KG1 (cell line): Measurements from ENCODE around the gene ACER2.
"Not testable (repeated sequence)": the region's sequence is repeated elsewhere in the genome, so short reads cannot be mapped to it uniquely, and the experiment has no call there.

Experiments used
- DNase-seq: peaks from one replicate; lab custom pipeline; 2025; lab: John Stamatoyannopoulos, UW

Gene ACER2

DNA sequence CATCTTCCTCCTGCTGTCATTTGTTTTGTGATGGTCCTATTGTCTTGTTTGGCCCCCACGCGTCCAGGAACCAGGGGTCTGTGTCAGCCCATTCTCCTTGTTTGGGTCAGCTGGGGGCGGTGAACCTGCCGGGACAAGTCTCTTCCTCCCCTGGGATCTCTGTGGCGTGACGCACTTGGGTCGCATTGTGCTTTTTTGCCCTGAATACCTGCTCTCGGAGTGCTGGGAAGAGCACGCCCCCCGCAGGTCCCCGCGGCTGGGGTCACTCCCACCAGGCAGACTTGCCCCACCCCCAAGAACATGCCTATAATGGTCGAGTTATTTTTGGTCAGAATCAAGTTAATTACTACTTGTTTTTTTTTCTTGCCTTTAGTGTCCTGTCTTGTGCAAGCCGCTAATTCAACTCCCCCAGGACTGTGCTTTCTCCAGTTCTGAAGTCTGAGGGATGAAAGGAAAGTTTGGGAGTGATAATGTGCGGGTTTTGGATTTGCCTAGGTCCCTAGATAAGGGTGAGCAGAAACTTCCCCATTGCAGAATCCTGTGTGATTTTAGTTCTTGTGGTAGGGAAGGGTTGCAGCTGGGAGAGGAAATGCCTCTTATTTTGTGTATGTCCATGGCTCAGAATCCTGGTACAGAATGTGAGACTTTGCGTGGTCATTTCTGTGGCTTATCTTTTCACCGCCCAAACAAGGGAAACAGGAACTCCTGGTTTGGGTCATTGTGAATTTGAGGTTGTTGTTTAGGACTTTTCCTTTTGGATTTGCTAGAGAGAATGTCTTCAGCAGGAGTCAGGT is 789 bp downstream of the ACER2 start:
- no peak for DNase-seq

DNA sequence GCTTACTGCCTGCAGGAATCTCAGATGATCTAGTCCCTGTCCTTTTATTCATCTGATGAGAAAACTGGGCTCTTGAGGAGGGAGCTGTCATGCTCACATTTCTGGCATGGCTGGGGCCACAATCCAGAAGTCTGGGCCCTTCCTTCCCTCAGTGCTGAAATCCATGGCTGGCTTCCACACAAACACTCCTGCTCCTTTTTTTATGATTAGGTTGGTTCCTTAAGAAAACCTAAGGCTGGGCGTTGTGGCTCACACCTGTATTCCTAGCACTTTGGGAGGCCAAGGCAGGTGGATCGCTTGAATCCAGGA is 1.3 kb downstream of the ACER2 start:
- DNase-seq = no peak

DNA sequence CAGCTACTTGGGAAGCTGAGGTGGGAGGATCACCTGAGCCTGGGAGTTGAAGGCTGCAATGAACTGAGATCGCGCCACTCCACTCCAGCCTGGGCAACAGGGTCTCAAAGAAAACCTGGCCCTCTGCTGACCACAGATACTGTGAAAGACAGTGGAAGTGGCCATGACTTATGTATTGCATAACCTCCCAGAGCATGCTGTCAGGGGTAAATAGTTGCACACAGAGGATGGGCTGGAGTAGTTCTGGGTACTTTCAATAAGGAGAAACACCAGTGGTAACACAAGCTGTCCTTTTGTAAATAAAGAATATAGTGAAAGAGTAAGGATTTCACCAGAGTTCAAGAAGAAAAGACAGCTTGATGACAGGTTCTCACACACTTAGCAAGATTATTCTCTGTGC is 1.8 kb downstream of the ACER2 start:
- no peak for DNase-seq

DNA sequence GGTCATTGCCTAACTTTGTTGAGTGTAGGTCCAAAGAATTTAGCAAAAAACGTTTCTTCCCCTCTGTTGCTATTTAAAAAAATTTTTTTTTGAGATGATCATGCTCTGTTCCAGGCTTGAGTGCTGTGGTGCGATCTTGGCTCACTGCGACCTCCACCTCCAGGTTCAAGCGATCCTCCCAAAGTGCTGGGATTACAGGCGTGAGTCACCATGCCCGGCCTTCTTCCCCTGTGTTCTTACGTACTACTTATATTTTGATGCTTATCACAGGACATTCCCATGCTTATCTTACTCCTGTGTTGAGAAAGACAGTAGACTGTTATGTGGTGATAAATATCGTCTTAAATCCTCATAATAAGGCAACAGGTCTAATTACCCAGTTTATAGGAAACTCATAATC is 2.5 kb downstream of the ACER2 start:
- DNase-seq = no peak

DNA sequence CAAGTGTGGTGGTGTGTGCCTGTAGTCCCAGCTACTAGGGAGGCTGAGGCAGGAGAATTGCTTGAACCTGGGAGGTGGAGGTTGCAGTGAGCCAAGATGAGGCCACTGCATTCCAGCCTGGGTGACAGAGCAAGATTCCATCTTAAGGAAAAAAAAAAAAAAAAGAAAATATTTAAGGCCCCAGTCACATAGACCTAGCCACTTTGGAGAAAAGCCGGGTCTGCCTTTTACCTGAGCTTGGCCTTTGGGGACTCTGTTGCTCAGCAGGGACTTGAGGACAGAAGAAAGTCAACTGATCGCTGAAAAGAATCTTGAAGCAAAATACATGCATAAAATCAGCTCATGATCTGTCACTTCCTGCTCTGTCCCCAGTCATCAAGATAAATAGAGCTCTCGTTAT is 4.6 kb downstream of the ACER2 start:
- not testable (repeated sequence) for DNase-seq

DNA sequence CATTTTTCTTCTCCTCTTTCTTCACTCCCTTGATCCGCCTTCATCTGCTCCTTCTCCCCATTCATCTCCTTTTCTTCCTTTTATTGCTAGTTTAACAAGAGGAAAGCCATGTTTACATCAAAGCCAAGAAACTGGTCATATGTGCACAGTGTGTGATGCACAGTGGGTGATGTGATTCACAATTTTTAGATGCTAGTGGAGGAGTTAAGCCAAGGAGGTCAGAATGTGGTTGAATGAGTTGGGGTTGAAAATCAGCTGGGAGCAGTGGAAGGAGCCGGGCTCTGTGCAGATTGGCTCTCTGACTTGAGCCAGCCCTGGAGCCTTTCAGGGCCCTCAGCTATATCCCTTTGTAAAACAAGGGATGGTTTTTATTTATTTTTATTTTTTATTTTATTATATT is 7.3 kb downstream of the ACER2 start:
- no peak for DNase-seq

DNA sequence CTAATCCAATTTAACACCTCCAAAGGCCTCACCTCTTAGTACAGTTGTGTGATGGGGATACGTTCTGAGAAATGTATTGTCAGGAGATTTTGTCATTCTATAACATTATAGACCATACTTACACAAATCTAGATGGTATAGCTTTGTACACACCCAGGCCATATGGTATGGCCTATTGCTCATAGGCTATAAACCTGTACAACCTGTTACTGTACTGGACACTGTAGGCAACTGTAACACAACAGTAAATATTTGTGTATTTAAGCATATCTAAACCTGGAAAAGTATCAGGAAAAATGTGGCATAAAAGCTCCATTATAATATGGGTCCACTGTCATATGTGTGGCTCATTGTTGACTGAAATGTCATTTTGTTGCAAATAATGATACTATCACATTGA is 12.1 kb downstream of the ACER2 start:
- DNase-seq = no peak

DNA sequence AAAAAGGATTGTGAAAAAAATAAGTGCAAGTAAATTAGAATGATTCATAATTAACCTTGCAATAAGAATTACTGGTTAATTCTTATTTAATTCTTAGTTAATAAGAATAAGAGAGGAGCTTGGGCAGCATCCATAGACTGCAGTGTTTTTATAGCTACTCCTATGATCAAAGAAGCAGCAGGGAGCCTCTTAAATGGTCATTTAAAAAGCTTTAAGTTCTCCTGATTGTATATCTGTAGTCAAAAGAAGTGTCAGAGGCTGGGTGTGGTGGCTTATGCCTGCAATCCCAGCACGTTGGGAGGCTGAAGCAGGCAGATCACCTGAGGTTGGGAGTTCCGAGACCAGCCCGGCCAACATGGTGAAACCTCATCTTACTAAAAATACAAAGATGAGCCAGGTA is 14.4 kb downstream of the ACER2 start:
- no peak for DNase-seq

DNA sequence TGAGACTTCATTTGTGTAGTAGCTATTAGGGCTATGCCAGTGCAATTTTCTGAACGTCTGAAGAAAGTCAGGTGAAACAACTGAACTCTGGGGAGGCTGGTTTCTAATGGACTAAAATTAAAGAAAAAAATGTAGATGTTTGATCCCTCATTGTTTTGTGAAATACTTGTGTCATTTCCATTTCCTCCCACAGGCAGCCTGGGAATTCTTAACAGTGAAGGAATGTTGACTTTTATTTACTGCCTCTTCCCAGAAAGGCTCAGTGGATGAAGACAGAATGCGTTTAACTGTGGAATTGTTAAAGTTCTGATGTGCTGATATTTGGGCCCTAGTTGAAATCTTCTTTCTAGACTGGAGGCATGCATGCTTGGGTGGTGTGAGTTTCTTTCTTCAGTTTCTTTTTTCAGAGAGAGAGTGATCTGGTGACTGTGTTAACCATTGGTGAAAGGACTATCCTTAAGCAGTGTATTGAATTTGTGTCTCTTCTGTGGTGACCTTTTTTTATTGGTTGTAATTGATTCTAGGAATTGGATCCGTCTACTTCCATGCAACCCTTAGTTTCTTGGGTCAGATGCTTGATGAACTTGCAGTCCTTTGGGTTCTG is 15.5 kb downstream of the ACER2 start:
- DNase-seq = no peak

DNA sequence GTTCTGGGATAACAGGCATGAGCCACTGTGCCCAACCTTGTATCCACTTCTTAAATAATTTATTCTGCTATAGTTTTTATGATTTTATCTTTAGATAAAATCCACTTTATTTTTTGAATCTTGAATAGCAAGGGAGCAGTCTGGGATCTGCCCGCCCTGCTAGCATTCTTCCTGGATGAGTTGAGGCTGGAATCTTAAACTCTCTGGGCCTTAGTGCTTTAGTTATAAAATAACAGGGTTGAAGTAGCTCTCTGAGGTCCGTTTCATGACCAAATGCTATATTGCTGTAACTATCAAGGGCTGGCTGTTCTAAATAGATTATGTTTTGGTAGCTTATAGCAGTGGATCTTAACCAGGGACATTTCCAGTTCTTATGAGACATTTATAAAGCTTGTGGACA is 20.8 kb downstream of the ACER2 start:
- DNase-seq = no peak

DNA sequence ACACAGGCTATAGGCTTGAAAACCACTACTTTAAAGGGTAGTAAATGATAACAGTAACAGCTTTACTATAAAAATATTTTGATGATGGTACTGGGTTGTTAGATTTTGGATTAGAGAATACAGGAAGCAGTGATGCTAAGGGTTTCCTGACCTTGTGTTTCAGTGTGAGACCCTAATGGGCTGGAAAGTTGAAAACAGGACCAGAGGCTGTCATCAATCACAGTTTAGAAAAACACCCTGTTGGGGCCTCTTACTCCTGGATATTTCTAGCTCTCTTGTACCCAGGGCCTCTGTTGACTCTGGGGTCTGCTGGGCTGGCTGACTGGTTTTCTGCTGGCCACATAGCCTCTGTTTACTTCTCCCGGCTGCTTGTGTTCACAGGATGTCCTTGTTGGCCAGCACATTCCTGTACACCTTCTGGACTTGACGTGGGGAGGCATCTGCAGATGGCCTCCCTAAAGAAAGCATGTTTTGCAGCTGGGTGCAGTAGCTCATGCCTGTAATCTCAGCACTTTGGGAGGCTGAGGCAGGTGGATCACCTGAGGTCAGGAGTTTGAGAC is 21.5 kb downstream of the ACER2 start:
- no peak for DNase-seq

DNA sequence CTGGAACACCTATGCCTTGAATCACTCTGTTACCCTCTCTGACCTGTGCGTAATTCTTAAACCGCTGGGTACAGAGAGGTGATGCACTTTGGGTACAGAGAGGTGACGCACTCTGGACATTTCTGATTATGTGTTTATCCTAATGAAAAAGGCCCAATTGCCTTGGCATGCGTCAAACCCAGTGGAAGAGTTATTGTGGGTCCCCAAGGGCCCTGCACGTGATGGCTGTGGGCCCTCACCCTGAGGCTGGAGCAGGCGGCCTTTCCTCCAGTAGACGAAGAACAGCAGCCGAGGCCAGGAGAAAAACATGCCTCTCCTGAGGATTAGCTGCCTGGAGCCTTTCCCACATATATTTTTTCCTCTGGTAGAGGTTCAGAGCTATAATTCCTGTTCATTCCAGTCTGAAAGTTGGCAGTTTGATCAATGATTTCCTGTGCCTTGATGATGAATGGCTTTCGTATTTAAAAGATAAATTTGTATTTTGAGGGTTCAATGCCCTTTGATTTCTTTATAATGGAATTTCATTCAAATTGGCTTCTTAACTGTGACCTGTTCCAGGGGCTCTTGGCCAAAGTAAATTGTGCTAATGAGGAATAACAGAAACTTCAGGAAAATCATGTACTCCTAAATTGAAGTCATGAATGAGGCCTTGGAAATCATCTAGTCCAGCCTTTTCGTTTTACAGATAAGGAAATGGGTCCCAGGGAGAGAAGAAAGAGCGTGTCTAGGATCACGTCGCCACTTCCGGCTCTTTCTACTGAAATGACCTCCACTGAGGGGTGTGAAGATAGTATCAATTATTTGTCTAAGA is 22.8 kb downstream of the ACER2 start:
- DNase-seq = no peak

DNA sequence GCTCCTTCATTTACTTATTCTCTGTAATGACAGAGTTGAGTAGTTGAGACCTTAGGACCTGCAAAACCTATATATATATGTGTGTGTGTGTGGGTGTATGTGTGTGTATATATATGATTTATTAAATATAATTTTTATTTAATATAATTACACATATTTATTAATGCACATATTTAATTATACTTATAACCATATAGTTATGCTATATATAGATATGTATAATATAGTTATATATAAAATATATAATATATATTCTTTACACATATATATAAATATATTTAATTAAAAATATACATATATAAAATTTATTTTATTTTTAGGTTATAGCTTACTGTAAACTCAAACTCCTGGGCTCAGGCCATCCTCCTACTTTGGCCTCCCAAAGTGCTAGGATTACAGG is 23.7 kb downstream of the ACER2 start:
- DNase-seq = no peak

DNA sequence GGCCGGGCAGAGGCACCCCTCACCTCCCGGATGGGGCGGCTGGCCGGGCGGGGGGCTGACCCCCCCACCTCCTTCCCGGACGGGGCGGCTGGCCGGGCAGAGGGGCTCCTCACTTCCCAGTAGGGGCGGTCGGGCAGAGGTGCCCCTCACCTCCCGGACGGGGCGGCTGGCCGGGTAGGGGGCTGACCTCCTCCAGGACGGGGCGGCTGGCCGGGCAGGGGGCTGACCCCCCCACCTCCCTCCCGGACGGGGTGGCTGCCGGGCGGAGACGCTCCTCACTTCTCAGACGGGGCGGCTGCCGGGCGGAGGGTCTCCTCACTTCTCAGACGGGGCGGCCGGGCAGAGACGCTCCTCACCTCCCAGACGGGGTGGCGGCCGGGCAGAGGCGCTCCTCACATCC is 24.9 kb downstream of the ACER2 start:
- not testable (repeated sequence) for DNase-seq

DNA sequence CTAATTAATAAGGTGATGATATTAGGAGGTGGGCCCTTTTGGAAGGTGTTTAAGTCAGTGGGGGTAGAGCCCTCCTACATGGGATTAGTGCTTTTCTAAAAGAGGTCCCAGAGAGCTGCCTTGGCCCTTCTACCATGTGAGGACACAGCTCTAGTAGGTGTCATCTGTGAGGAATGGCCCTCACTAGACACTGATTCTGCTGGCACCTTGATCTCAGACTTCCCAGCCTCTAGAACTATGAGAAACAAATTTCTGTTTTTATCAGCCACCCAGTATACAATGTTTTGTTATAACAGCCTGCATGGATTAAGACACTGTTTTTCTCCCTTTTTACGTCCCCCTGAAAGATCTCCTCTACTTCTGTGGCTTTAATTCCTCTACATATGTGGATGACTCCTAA is 31.6 kb downstream of the ACER2 start:
- no peak for DNase-seq

DNA sequence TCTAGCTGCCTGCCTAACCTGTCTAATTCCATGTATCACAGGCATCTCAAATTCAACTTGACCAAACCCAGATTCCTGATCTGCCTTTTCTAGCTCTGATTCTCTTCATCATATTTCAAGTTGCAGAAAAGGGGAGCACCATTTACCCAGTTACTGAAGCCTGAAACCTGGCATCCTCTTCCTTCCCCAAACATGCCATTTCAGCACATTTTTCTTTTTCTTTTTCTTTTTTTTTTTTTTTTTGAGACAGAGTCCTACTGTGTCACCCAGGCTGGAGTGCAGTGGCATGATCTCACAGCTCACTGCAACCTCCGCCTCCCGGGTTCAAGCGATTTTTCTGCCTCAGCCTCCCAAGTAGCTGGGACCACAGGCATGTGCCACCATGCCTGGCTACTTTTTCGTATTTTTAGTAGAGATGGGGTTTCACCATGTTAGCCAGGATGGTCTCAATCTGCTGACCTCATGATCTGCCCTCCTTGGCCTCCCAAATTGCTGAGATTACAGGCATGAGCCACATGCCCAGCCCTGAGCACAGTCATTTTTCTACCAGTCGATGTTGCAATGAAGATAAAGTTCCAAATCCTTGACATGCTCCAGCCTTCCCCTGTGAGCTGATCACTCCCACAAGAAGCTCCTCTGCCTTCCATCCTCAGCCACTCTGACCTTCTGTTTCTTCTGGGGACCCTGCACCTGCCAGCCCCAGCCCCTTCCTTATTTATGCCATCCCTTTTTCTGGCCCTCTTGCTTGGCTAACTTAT is 32.2 kb downstream of the ACER2 start:
- DNase-seq = no peak

DNA sequence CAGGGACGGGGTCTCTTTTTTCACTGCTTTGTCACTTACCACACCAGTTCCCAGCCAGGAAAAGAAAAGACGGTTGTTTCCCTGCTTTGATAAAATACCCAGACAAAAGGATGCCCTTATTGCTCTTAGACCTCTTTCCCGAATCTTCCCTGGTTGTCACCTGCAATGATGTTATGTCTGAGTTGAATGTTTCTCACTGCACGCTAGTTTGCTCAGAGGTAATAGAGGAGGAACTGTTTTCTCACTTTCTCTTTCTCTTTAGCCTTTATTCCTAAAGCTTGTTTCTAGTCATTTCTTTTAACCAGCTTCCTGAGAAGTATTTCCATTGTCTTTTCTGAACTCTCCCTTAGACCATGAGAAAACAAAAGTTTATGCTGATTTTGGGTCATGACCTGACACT is 32.9 kb downstream of the ACER2 start:
- DNase-seq = no peak

DNA sequence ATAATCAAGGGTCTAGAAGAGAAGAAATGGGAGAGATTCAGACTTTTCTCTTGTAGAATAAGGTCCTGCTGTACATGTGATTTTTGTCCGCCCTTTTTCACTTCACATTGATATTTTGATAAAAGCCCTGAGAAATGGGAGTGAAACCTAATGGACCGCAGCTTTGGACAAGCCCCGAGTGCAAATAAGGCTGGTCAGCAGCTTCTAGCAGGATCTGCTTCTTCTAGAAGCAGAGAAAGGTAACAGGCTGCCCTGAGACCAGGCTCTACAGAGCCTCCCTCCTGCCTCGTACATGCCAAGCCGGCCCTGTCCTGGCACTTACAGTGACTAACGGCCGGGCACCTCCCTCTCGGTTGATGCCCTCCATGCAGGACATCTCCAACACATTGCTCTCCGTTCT is 33.4 kb downstream of the ACER2 start:
- no peak for DNase-seq

DNA sequence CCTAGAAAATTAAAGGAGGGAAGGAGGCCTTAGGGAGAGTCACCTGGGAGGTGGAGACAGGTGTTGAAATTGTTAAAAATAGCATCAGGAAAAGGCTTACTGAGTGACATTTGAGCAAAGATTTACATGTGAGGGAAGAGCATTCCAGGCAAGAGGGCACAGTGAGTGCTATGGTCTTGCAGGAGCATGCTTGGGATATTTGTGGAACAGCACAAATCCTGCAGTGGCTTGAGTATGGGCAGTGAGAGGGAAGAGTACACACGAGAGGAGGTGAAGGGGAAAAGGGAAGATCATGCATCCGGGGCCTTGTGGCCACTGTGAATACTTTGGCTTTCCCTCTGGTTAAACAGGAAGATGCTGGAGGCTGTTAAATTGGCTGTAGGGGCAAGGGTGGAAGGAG is 36.6 kb downstream of the ACER2 start:
- DNase-seq = no peak

DNA sequence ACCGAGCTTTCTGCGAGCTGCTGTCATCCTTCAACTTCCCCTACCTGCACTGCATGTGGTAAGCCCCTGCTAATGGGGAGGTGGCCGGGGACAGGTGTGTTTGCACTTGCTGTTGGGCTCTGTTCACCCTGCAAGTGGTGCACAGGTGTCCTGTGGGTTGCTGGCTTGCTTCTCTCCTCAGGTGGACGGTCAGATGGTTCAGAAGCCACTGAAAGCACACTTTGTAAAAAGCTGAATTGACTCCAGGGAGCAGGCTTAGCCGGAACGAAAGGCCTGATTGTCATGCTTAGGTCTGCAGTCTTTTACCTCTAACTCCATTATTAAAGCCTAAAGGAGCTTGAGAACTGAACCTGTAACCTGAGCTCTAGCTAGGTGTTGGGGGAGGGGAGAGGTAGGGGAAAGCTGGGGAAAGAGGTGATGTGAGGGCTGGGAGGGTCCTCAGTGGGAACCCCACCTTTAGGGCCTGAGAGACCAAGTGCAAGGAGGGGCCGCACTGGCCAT is 37.6 kb downstream of the ACER2 start:
- DNase-seq = no peak

DNA sequence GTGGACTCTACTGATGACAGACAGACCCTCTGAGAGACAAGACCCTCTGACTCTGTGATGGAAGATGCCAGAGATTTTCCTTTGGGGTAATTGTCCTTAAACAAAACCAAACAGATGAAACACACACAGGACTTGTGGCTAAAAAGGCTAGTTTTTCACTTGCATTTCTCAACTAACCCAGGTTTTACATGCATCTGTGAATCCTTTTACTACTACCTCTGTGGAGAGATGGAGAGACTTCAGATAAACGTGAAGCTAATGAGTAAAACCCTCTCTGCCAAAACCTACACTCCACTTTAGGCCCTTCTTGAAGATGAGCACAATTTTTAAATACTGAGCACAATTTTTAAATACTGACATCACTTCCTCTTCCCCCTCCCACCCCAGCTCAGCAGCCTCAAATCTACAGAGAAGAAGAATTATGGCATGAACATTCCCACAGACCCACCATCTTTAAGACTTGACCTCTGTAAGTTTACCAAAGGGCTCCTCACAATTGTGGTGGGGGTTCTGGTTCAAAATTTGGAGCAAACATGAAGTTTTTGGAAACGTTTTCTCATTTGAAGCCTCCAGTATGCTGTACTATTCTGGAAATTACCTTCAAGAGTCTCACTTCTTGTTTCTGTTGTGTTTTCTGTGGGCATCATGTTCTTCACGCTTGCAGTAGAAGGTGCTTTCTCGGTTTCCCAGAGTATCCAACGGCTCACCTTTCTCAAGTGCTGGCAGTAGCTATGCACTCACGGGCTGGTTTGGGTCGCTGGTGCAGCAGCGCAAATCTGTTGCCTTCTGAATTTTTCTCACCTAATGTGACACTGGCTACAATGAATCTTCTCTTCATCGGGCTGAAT is 42.7 kb downstream of the ACER2 start:
- no peak for DNase-seq
